Measurements from ENCODE around the gene NOL9. TPM values are rescaled to one million over a fixed set of nuclear protein-coding genes. Genes with fewer than 3 reads are reported as not detected.

The NOL9 gene
- total RNA-seq, 2 experiments from 2014 or later = 24.6 to 29.6 TPM

GRCh38 chr1:6511056-6511455, 43.3 kb downstream of the NOL9 start:
- CTCF ChIA-PET = interaction anchor here (0.6 kb wide), 1 partner anchor 174 kb away, joined by 3 read pairs; no protein-coding TSS in a partner anchor
- no peak overlapping the region for H3K27ac Mint-ChIP-seq
- no peaks in the 10 kb centered on the region for H3K36me3 Mint-ChIP-seq (ENCODE audit: low read depth)
- H3K27me3 Mint-ChIP-seq (ENCODE audit: low read depth) = no peaks in the 10 kb centered on the region
- no peaks in the 10 kb centered on the region for H3K9me3 Mint-ChIP-seq
- no peaks in the 10 kb centered on the region for H3K4me1 Mint-ChIP-seq (ENCODE audit: low read depth)
- H3K4me3 Mint-ChIP-seq = no peak overlapping the region
- DNase-seq = no peak
- intact Hi-C loops (cut with micrococcal nuclease) = no loop called here

GRCh38 chr1:6510493-6510892, 43.8 kb downstream of the NOL9 start:
- Mint-ChIP-seq H3K27me3 (ENCODE audit: low read depth) (no peaks in the 10 kb centered on the region), H3K4me3 (no peak overlapping the region), H3K4me1 (ENCODE audit: low read depth) (no peaks in the 10 kb centered on the region), H3K27ac (no peak overlapping the region), H3K36me3 (ENCODE audit: low read depth) (no peaks in the 10 kb centered on the region), H3K9me3 (no peaks in the 10 kb centered on the region)
- CTCF ChIA-PET = no interaction called here
- intact Hi-C loops (cut with micrococcal nuclease) = no loop called here
- no peak for DNase-seq

- CTCF ChIA-PET = no interaction called here
- Mint-ChIP-seq H3K4me3 (no peak overlapping the region), H3K36me3 (ENCODE audit: low read depth) (no peaks in the 10 kb centered on the region), H3K27ac (no peak overlapping the region), H3K4me1 (ENCODE audit: low read depth) (no peaks in the 10 kb centered on the region), H3K9me3 (no peaks in the 10 kb centered on the region), H3K27me3 (ENCODE audit: low read depth) (no peaks in the 10 kb centered on the region)
- intact Hi-C loops (cut with micrococcal nuclease) = no loop called here
- DNase-seq = no peak
Measured at GRCh38 chr1:6509919-6510291, 44.4 kb downstream of the NOL9 start.

GRCh38 chr1:6509220-6509918, 44.9 kb downstream of the NOL9 start:
- H3K4me1 Mint-ChIP-seq (ENCODE audit: low read depth) = no peaks in the 10 kb centered on the region
- no peaks in the 10 kb centered on the region for H3K9me3 Mint-ChIP-seq
- no peaks in the 10 kb centered on the region for H3K27me3 Mint-ChIP-seq (ENCODE audit: low read depth)
- H3K4me3 Mint-ChIP-seq = no peak overlapping the region
- intact Hi-C loops (cut with micrococcal nuclease) = no loop called here
- DNase-seq = no peak
- H3K27ac Mint-ChIP-seq = no peak overlapping the region
- no peaks in the 10 kb centered on the region for H3K36me3 Mint-ChIP-seq (ENCODE audit: low read depth)
- CTCF ChIA-PET = interaction anchor here (0.6 kb wide), 1 partner anchor 303 kb away, joined by 4 read pairs; no protein-coding TSS in a partner anchor

GRCh38 chr1:6508816-6509189, 45.5 kb downstream of the NOL9 start:
- H3K9me3 Mint-ChIP-seq = no peaks in the 10 kb centered on the region
- no peak overlapping the region for H3K27ac Mint-ChIP-seq
- H3K36me3 Mint-ChIP-seq (ENCODE audit: low read depth) = no peaks in the 10 kb centered on the region
- no peak for DNase-seq
- CTCF ChIA-PET = interaction anchor here (0.6 kb wide), 1 partner anchor 302 kb away, joined by 4 read pairs; no protein-coding TSS in a partner anchor
- intact Hi-C loops (cut with micrococcal nuclease) = no loop called here
- H3K27me3 Mint-ChIP-seq (ENCODE audit: low read depth) = no peaks in the 10 kb centered on the region
- H3K4me3 Mint-ChIP-seq = no peak overlapping the region
- H3K4me1 Mint-ChIP-seq (ENCODE audit: low read depth) = no peaks in the 10 kb centered on the region

- intact Hi-C loops (cut with micrococcal nuclease) = no loop called here
- CTCF ChIA-PET = interaction anchor here (0.6 to 1.4 kb wide), 2 partner anchors 19 to 302 kb away, joined by 4 to 5 read pairs; no protein-coding TSS in a partner anchor
- H3K27me3 Mint-ChIP-seq (ENCODE audit: low read depth) = no peaks in the 10 kb centered on the region
- no peaks in the 10 kb centered on the region for H3K9me3 Mint-ChIP-seq
- no peaks in the 10 kb centered on the region for H3K36me3 Mint-ChIP-seq (ENCODE audit: low read depth)
- no peak for DNase-seq
- no peak overlapping the region for H3K27ac Mint-ChIP-seq
- H3K4me1 Mint-ChIP-seq (ENCODE audit: low read depth) = no peaks in the 10 kb centered on the region
- H3K4me3 Mint-ChIP-seq = no peak overlapping the region
Measured at GRCh38 chr1:6508154-6508815, 46.0 kb downstream of the NOL9 start.

GRCh38 chr1:6507461-6507911, 46.8 kb downstream of the NOL9 start:
- Mint-ChIP-seq H3K36me3 (ENCODE audit: low read depth) (no peaks in the 10 kb centered on the region), H3K4me1 (ENCODE audit: low read depth) (no peaks in the 10 kb centered on the region), H3K9me3 (no peaks in the 10 kb centered on the region), H3K27ac (no peak overlapping the region), H3K27me3 (ENCODE audit: low read depth) (no peaks in the 10 kb centered on the region), H3K4me3 (no peak overlapping the region)
- CTCF ChIA-PET = interaction anchor here (1.4 kb wide), 2 partner anchors 18 to 21 kb away, joined by 3 to 5 read pairs; no protein-coding TSS in a partner anchor
- no peak for DNase-seq
- intact Hi-C loops (cut with micrococcal nuclease) = no loop called here

GRCh38 chr1:6507037-6507428, 47.3 kb downstream of the NOL9 start:
- Mint-ChIP-seq H3K27ac (no peak overlapping the region), H3K4me3 (no peak overlapping the region), H3K4me1 (ENCODE audit: low read depth) (no peaks in the 10 kb centered on the region), H3K36me3 (ENCODE audit: low read depth) (no peaks in the 10 kb centered on the region), H3K27me3 (ENCODE audit: low read depth) (no peaks in the 10 kb centered on the region), H3K9me3 (no peaks in the 10 kb centered on the region)
- no peak for DNase-seq
- intact Hi-C loops (cut with micrococcal nuclease) = no loop called here
- CTCF ChIA-PET = interaction anchor here (1.4 kb wide), 2 partner anchors 17 to 21 kb away, joined by 3 to 5 read pairs; no protein-coding TSS in a partner anchor

- H3K4me1 Mint-ChIP-seq (ENCODE audit: low read depth) = no peaks in the 10 kb centered on the region
- H3K4me3 Mint-ChIP-seq = no peak overlapping the region
- CTCF ChIA-PET = interaction anchor here (1.3 to 1.4 kb wide), 3 partner anchors 16 to 20 kb away, joined by 3 to 5 read pairs (median 3); no protein-coding TSS in a partner anchor
- DNase-seq = no peak
- H3K27ac Mint-ChIP-seq = no peak overlapping the region
- intact Hi-C loops (cut with micrococcal nuclease) = no loop called here
- no peaks in the 10 kb centered on the region for H3K27me3 Mint-ChIP-seq (ENCODE audit: low read depth)
- no peaks in the 10 kb centered on the region for H3K9me3 Mint-ChIP-seq
- no peaks in the 10 kb centered on the region for H3K36me3 Mint-ChIP-seq (ENCODE audit: low read depth)
Measured at GRCh38 chr1:6506210-6507036, 47.9 kb downstream of the NOL9 start.

GRCh38 chr1:6505367-6506209, 48.7 kb downstream of the NOL9 start:
- Mint-ChIP-seq H3K4me1 (ENCODE audit: low read depth) (no peaks in the 10 kb centered on the region), H3K4me3 (no peak overlapping the region), H3K36me3 (ENCODE audit: low read depth) (no peaks in the 10 kb centered on the region), H3K9me3 (no peaks in the 10 kb centered on the region), H3K27me3 (ENCODE audit: low read depth) (no peaks in the 10 kb centered on the region), H3K27ac (no peak overlapping the region)
- CTCF ChIA-PET = interaction anchor here (0.7 to 1.3 kb wide), 2 partner anchors 15 to 48 kb away, joined by 3 to 5 read pairs; no protein-coding TSS in a partner anchor
- no peak for DNase-seq
- intact Hi-C loops (cut with micrococcal nuclease) = no loop called here

GRCh38 chr1:6504887-6505286, 49.4 kb downstream of the NOL9 start:
- H3K27me3 Mint-ChIP-seq (ENCODE audit: low read depth) = no peaks in the 10 kb centered on the region
- no peaks in the 10 kb centered on the region for H3K9me3 Mint-ChIP-seq
- no peak overlapping the region for H3K27ac Mint-ChIP-seq
- no peak for DNase-seq
- CTCF ChIA-PET = interaction anchor here (0.7 kb wide), 1 partner anchor 48 kb away, joined by 5 read pairs; no protein-coding TSS in a partner anchor
- H3K36me3 Mint-ChIP-seq (ENCODE audit: low read depth) = no peaks in the 10 kb centered on the region
- H3K4me1 Mint-ChIP-seq (ENCODE audit: low read depth) = no peaks in the 10 kb centered on the region
- H3K4me3 Mint-ChIP-seq = no peak overlapping the region
- intact Hi-C loops (cut with micrococcal nuclease) = no loop called here
